ENCODE data around the gene DGCR2.
A peak's percentile ranks its signal among the peaks of the same experiment; 100 is the strongest.

Gene DGCR2

GRCh38 chr22:19146215-19146968 is 24.2 kb upstream of the DGCR2 start:
- DNase-seq, result no peak

- DNase-seq, result peak in 2 of 5 donors; percentile 11 to 55
These were observed 21.8 kb upstream of the DGCR2 start for GRCh38 chr22:19143967-19144400.

- DNase-seq, result no peak
These were observed 21.0 kb upstream of the DGCR2 start for GRCh38 chr22:19143212-19143611.

GRCh38 chr22:19142394-19142793 is 20.2 kb upstream of the DGCR2 start:
- DNase-seq, result no peak

- DNase-seq, result no peak
These were observed 17.8 kb upstream of the DGCR2 start for GRCh38 chr22:19139974-19140373.

- DNase-seq, result no peak
These were observed 16.8 kb upstream of the DGCR2 start for GRCh38 chr22:19139001-19139356.

GRCh38 chr22:19138217-19139000 is 16.2 kb upstream of the DGCR2 start:
- no peak for DNase-seq

GRCh38 chr22:19137384-19138216 is 15.4 kb upstream of the DGCR2 start:
- no peak for DNase-seq

- no peak for DNase-seq
These were observed 14.7 kb upstream of the DGCR2 start for GRCh38 chr22:19136915-19137314.

- DNase-seq, result no peak
These were observed 12.7 kb upstream of the DGCR2 start for GRCh38 chr22:19134874-19135273.

GRCh38 chr22:19134176-19134831 is 12.1 kb upstream of the DGCR2 start:
- DNase-seq, result no peak

- no peak for DNase-seq
These were observed 11.3 kb upstream of the DGCR2 start for GRCh38 chr22:19133561-19133960.

GRCh38 chr22:19132693-19133400 is 10.6 kb upstream of the DGCR2 start:
- no peak for DNase-seq

GRCh38 chr22:19132153-19132552 is 9.9 kb upstream of the DGCR2 start:
- DNase-seq, result no peak

GRCh38 chr22:19131685-19132015 is 9.4 kb upstream of the DGCR2 start:
- no peak for DNase-seq

- no peak for DNase-seq
These were observed 8.9 kb upstream of the DGCR2 start, which contains the start of gene TSSK2 for GRCh38 chr22:19130959-19131684. TSS of gene TSSK2 (plus strand) at chr22:19131308. CDS start at chr22:19131400, 92 bp downstream.

- no peak for DNase-seq
These were observed 7.7 kb upstream of the DGCR2 start for GRCh38 chr22:19129871-19130270.

GRCh38 chr22:19128946-19129727 is 6.9 kb upstream of the DGCR2 start:
- no peak for DNase-seq

- no peak for DNase-seq
These were observed 5.8 kb upstream of the DGCR2 start for GRCh38 chr22:19128009-19128401.

- DNase-seq, result no peak
These were observed 5.3 kb upstream of the DGCR2 start for GRCh38 chr22:19127329-19128008.
